SW480 (cell line): ENCODE measurements around the gene ABHD10.

Experiments used
- DNase-seq: peaks from one replicate; pipeline ENCODE4 v3.0.0-alpha.2; 2016; ENCODE audit warnings: low spot score

Gene ABHD10

DNA sequence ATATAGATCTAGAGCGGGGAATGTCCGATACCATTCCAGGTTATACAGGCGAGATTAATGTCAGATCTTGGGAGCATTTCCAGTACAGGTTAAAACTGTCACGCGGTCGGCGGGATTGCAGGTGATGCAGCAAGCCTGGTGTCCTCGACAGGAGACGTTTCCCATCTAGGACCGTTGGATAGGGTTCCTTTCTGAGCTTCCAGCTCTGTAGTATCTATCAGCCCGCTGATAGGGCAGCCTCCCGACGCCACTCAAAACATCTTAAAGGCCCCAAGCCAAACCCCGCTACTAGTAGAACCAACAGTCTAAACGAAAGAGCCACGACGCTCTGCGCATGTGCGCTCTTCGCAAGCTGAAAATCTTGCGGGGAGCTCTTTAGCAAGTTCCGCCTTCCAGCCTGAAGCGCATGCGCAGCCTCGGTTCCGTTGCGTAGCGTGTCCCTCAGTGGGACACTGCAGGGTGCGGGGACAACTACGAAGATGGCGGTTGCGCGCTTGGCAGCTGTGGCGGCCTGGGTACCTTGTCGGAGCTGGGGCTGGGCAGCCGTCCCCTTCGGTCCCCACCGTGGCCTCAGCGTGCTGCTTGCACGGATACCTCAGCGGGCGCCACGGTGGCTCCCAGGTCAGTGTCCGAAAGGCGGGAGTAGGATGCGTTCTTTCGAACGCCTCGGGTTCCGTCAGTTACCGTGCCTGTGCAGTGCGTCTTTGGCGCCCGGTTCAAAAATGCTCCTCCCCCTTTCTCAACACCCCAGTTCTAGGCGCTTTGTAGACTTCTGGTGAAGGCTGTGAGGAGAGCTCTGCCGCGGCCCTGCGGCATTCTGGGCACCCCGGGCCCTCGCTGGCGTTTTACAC, at the start of gene ABHD10:
Gene ABHD10 (plus strand): TSS at position 444 of the 851 bp plus-strand sequence. CDS start 36 bp downstream, at position 480.
- DNase-seq, result peak; percentile 97

DNA sequence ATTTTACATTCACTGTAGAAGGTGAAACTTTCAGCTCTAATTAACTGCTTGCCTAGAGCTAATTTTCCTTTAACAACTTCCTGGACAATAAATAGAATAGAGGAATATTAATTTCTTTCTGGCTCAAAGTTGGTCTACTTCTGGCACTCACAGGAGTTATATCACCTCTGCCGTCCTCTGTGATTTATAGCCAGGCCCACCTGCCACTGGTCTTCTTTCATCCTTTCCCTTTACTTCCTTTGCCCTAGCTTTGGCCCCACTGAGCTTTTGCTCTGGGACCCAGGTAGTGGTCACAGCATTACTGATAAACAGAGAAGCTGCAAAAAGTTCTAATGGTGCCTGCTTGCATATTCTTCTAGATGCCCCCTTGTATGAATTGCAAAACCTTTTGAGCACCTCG, 49.3 kb upstream of the ABHD10 start:
- DNase-seq, result no peak

DNA sequence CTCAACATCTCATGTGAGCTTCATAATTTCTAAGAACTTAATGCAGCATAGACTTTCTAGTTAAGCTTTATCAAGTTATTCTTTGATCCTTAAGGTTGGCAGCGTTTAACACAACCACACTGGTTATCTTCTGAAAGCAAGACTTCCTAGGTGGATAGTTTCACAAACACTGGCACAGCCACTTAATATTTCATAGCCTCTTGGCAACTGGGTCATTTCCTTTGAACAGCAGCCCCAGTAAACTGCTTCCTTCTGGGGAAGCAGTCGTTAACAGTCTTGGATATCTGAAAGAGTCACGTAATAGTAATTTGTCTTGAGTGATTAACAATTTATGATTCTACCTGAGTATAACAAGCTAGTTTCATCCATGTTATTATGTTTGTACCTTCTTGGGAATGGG, 45.9 kb upstream of the ABHD10 start:
- no peak for DNase-seq

- DNase-seq, result peak; percentile 63
Observed at GRCh38 chr3:111936191-111936841, 42.5 kb upstream of the ABHD10 start.

GRCh38 chr3:111936967-111937366, 41.9 kb upstream of the ABHD10 start:
- DNase-seq, result no peak

GRCh38 chr3:111937871-111938270, 41.0 kb upstream of the ABHD10 start:
- no peak for DNase-seq

DNA sequence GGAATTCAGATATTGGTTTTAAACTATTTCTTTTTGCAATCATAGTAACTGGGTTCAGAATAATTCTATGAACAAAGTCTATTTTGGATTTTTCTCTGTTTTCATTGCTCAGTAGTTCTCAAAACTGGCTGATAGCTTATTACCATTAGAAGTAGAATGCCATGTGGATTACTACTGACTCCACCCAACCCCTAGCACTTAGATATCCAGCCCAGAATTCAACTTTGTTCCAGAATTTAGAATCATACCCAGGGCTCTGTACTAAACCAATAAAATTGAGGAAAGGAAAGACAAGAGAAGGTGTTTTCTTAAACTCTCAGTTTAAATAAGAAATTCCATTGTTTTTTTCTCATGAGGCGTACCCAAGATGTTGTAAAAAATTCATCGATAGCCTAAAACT, 39.0 kb upstream of the ABHD10 start:
- DNase-seq, result no peak

GRCh38 chr3:111943533-111943932, 35.3 kb upstream of the ABHD10 start:
- DNase-seq, result no peak

- DNase-seq, result no peak
Observed at GRCh38 chr3:111944372-111944771, 34.5 kb upstream of the ABHD10 start.

DNA sequence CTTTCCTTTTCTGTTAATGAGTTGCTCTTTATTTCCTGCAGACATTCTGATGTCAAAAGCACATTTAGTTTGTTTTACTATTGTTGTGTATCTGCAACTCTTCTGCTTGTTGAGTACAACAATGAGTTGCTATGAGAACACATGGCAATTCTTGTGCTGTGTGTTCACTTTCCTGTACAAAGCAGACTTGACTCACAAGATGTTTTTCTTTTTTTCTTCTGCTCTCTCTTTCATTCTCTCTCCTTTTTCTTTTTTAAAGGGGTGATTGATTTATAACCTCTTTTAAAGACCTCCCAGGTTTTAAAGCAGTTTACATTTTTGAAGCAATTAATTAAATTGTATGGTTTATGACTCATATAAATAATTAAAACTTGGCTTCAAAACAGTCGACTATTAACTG, 31.6 kb upstream of the ABHD10 start:
- no peak for DNase-seq

DNA sequence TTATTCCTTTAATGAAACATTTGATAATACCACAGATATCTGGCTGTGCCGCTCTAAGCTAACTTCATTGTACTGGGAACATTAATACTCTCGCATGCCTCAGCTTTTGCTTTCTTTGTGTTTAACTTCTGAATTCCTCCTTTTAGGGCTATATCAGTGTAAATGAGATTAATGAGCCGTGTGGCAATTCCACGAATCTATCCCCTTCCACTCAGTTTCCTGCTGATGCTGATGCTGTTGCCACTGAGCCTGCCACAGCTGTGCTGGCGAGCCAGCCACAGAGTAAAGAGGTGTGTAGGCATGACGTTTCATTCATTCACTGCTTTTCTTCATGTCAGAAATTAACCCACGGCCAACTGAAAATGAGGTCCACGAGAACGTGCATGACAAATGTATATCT, 30.0 kb upstream of the ABHD10 start:
- no peak for DNase-seq

DNA sequence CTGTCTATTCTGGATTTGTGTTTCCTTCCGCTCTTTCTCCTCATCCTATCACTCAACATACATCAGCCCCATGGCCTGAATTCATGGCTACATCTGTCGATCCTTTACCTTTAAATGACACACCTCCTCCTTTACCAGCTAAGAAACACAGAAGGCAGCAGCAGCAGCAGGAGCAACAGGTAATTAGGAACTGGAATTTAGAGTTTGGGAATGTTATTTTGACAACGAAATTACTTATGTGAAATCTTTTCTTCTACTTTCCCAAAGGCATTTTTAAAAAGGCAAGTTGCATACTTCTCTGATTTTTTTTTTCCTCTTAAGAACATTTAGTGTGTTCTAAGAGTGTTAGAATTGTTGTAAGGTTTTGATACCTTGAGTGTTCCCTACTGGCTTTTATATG, 29.1 kb upstream of the ABHD10 start:
- no peak for DNase-seq

DNA sequence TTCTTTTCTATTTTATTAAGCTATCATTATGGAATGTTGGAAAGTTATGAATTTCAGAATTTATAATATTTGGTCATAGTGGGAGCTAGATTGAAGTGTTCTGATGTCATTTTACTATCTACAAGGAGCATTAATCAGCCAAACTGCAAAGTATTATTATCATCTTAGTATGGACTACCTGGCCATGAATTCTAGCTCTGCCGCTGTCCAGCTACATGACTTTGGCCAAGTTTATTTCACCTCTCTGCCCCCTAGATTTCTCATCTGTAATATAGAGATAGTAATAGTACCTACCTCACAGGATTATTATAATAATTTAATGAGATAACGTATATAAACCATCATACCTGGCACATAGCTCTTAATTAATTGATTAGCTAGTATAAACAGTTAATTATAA, 27.8 kb upstream of the ABHD10 start:
- no peak for DNase-seq

DNA sequence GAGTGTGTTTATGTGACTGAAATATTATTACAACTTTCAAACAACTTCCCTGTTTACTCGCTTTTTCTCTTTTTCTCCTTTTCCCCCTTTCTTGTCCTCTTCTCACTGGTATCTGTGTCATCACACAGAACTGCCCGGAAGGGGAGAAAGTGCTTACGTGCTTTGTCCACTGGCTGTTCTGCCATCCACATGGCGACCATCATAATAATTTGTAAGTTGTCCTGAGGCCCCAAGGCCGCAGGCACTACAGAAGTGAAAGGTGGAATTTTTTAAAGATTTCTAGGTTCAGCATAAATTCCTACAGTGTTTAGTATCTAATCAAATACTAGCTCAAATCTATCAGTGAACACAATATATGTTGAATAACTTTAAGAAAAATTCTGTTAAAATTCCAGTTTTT, 26.7 kb upstream of the ABHD10 start:
- DNase-seq, result no peak

GRCh38 chr3:111952866-111953450, 25.9 kb upstream of the ABHD10 start:
- no peak for DNase-seq

GRCh38 chr3:111954228-111954990, 24.4 kb upstream of the ABHD10 start:
- no peak for DNase-seq

- no peak for DNase-seq
Observed at GRCh38 chr3:111955876-111956275, 22.9 kb upstream of the ABHD10 start.

GRCh38 chr3:111956449-111956848, 22.4 kb upstream of the ABHD10 start:
- no peak for DNase-seq

DNA sequence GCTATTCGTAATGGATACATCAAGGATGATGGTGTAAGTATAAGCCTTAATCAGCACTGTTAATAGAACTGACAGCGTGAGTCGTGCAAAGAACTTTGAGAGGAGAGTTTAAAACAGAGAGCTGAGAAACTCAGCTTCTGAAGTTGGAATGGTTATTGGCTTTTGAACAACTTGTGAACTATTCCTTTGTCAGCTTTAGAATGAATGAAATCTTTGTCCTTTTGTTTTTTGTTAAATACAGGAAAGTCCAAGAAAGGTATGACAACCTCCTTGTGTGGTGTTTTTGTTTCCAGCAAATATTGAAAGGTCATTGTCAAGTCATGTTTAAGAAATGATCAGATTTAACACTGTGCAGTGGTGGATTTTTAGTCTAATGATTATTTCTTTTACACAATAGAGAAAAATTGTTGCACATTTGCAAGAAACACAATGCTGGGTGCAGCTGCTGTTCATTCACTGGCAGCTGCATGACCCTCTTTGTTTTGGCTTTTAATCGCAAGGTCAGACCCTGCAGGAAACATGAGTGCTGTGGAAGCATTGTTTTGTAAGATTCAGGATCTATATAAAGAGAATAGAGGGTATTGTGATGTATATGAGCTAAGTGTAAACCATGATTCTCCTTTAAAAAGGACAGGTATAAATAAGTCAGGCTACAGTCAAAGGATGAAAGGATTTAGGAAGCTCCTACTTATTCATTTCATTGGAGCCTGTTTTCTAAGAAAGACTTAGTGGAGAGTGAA, 21.7 kb upstream of the ABHD10 start:
- no peak for DNase-seq

GRCh38 chr3:111961461-111962164, 17.2 kb upstream of the ABHD10 start:
- no peak for DNase-seq

DNA sequence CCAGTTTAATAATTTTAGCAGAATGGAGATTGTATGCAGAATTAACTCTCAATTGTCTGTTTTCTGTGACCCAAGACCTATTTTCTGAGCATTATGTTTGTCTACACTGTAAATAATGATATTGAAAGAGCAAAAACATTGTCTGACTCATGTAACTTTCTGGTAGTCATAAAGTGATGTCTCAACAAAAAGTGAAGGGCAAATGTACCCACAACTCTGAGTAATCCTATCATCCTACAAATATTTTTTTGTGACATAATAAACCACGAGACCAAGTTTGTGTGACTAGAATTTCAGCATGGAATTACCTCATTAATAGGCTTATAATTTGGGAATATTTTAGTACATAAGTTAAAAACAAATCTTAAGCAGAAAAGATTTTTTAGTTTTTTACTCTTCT, 15.4 kb upstream of the ABHD10 start:
- DNase-seq, result peak; percentile 42
